GM18498 (cell line): ENCODE measurements around the gene EIF5B.
A peak's percentile ranks its signal among the peaks of the same experiment; 100 is the strongest.
"Not testable (repeated sequence)": the region's sequence is repeated elsewhere in the genome, so short reads cannot be mapped to it uniquely, and the experiment has no call there.

Experiments
- ATAC-seq: cut with Tn5 transposase; IDR thresholded peaks from one replicate; pipeline ENCODE4 v1.9.1; 2021; ENCODE audit warnings: mild to moderate bottlenecking, moderate library complexity; ENCODE audit not compliant: unreplicated experiment

The EIF5B gene

DNA sequence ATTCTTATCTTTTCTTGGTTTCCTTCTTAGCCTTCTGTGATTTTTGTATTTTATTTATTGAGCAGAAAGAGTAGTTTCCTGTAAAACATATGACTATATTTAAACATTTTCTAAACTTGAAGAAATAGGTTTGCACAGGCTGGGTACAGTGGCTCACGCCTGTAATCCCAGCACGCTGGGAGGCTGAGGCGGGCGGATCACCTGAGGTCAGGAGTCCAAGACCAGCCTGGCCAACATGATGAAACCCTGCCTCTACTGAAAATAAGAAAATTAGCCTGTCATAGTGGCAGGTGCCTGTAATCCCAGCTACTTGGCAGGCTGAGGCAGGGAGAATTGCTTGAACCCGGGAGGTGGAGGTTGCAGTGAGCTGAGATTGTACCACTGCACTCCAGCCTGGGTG, 31.7 kb downstream of the EIF5B start:
- ATAC-seq: not testable (repeated sequence)

DNA sequence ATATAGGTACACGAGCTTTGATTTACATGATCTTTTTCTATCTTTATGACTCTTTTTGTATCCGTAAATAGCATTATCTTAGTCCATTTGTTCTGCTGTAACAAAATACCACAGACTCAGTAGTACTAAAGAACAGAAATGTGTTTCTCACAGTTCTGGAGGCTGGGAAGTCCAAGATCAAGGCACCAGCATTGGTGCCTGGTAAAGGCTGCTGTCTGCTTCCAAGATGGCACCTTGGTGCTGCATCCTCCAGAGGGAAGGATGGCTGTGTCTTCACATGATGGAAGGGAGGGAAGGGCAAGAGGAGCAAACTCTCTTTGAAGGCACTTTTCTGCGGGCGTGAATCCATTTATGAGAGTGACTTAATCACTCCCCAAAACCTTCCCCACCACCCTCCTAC, 36.0 kb downstream of the EIF5B start:
- no peak for ATAC-seq

DNA sequence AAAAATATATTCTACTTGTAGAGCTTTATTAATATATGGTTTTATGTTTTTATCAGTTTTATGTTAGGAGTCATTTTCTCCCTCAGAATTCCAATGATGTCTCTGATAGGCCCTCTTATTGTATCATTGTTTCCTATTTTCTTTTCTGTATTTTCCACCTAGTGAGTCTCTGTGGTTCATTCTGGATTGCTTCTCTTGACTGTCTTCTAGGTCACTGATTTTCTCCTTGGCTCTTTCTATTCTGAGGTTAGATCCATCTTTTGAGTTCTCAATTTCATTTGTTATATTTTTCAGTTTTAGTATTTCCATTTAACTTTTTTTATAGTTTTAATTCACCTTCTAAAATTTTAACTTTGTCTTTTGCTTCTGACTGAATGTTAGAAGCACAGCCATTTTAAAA, 37.6 kb downstream of the EIF5B start:
- no peak for ATAC-seq

DNA sequence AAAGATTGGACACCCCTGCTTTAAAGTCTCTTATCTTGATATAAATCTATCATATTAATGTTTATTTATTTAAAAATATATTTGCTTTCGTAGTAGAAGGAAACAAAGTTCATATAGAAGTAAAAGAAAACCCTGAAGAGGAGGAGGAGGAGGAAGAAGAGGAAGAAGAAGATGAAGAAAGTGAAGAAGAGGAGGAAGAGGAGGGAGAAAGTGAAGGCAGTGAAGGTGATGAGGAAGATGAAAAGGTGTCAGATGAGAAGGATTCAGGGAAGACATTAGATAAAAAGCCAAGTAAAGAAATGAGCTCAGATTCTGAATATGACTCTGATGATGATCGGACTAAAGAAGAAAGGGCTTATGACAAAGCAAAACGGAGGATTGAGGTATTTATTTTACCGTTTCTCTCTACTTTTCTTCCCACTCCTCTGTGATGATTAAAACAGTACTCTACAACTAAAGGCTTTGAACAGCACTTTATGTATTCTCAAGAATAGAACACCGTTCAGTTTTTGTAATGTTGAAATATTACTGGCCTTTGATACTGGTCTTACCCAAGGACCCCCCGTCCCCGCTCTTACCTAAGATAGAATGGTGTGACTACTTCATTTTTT, 39.2 kb downstream of the EIF5B start:
- no peak for ATAC-seq

DNA sequence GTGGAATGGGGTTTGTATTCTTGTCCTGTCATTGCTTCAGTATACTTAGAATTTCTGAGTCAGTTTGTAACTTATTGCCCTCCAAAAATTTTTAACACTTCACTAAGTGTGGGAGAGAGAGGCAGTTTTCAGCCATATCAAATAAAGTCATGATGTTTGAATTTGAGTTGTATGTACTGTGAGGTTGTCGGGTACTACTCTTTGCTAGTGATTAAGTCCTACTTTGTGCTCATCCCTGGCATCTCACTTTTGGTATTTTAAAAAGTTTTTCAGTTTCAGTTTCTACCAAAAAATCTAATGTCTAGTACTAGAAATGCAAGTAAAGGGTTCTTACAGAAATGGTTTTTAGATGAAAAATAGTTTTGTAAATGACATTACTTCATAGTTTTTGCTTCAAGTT, 40.7 kb downstream of the EIF5B start:
- ATAC-seq: no peak

DNA sequence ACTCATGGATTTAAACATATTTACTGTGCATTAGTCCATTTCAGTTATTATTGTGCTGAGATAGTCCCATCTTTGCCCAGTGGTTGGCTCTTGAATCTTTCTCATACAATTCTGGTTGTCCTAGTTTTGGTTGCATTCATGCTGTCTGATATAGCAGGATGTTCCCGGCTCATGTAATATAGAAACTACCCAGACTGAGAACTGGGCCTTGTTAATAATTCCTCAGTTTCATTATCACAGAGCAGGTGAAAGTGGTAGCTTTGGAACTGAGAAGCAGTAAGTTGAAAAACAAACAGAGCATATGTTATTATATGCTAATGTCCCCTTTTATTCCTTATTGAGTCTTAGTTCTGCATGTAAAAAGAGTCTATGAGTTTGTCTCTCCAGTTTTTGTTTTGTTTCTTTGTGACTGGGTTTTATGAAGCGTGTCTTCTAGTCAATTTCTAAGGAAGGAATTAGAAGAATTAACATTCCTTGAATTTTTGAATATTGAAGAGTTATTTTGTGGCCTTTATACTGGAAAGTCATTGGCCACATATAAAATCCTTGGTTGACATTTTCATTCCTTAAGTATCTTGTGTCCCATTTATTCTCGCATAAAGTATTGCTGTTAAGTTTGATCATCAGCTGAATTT, 43.3 kb downstream of the EIF5B start:
- ATAC-seq: peak; percentile 61

DNA sequence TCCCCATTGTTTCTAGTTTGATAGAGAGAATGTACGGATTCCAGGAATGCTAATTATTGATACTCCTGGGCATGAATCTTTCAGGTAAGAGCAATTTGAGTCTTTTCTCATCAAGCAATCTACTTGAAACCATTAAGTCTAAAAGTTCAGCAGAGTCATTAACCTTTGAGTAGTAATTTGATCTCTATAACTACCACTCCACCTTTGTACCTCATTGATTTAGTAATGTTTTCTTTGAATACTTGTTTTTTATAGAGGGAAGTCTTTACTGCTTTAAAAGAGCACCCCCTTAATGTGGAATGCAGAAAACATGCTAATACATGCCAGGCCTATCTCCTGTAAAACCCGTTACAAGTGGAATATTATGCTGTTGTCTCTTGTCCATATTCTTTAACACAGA, 45.0 kb downstream of the EIF5B start:
- no peak for ATAC-seq

DNA sequence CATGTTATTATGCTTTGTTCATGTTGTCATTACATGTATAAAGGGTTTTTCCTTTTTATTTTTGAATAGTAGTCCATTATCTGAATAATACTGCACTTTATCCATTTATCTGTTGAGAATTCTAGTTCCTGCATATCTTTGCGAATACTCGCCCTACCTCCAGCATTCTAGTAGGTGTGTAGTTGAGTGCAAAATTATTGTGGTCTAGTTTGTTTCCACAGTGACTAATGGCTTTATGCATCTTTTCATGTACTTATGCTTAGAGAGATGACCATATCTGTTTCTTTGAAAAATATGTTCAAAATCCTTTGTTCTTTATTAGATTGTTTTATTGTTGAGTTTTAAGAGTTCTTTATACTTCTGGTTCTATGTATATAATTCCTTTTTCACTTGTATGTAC, 48.8 kb downstream of the EIF5B start:
- no peak for ATAC-seq

DNA sequence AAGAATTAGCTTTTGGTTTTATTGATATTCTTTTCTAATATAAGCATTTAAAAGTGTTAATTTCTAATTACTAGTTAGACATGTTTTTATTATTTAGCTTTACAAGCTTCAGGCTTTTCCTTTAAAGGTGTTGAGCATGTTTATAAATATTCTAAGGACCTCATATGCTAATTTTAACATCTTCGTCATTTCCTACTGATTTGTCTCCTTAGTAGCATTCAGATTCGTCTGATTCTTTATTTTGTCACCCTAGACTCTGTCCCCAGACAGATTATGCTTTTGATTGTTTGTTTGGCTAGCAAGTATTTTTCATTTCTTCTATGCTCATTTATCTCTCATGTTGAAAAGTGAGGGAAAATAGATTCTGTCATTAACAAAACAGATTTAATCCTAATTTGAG, 51.7 kb downstream of the EIF5B start:
- no peak for ATAC-seq

DNA sequence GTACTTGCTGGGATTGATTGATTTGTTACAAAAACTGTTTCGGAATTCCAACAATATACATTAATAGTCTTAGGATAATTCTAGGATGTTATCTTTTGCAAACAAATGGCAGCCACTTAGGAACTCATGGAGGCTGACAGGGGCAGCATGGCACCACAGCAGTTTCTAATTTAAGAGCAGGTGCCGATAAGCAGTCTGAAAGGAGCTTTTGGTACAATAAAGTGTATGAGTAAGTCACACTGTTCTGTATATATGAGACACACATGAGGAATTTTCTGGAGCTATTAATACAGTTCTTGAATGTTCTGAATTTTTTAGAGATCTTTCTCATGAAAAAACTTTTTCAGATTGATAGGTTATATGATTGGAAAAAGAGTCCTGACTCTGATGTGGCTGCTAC, 52.2 kb downstream of the EIF5B start:
- ATAC-seq: no peak

DNA sequence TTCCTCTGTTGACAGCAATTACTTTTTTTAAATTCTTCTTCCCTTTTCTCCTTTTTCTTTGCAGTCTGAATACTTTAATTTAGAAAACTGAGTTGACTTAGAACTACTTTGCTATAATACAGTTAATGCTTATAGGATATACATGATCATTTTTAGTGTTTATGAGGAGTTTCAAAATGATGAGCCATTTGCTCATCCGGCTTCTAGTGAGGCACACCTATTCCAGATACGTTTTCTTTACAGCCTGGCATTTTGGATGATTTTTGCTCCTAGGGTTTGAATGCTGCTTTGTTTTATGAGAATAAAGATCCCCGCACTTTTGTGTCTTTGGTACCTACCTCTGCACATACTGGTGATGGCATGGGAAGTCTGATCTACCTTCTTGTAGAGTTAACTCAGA, 52.8 kb downstream of the EIF5B start:
- no peak for ATAC-seq

DNA sequence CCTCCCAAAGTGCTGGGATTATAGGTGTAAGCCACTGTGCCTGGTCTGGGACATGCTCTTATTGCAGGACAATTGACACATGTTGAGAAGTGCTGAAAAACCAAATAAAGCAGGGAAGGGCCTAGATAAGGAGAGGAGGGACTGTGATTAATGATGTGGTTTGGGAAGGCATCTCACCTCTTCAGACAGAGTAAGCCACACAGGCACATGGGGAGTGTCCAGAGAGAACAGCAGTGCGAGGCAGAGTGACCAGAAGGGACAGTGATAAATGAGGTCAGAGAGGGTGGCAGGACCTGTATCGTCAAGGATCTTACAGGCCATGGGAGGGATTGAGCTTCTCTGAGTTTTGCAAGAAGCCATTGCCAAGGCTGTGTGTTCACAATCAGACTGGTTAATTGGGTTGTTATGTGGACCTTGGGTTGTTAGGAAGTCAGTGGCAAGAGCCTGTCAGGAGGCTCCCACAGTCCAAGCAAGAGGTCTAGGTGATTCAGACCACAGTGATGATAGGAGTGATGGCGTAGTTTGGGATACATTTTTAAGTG, 58.5 kb downstream of the EIF5B start:
- no peak for ATAC-seq

DNA sequence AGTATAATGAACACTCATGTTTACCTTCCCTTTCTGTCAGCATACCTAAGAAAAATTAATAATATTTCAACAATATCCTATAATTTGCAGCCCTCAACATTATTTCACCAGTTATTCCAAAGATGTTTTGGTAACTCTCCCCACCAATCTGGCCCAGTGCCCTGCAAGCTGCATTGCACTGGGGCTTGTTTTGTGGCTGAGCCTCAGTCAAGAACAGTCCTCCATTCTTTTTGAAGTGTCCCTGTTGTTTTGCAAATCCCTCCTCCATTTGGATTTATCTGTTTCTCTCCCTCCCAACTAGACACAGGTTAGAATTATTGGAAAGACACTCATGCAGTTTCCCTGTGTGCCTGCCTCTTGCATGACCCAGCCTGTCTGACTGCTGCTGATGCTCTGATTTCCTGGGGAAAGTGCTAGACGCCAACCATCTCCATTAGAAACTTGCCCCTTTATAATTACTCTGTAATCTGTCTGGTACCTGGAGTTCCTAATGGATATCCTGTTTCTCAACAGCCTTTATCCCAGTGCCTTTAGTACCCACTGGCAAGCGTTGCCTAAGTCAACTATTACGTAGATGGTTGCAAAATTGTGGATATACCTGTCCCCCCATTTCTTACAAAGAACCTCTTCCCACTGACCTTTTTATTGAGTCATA, 60.2 kb downstream of the EIF5B start:
- no peak for ATAC-seq

DNA sequence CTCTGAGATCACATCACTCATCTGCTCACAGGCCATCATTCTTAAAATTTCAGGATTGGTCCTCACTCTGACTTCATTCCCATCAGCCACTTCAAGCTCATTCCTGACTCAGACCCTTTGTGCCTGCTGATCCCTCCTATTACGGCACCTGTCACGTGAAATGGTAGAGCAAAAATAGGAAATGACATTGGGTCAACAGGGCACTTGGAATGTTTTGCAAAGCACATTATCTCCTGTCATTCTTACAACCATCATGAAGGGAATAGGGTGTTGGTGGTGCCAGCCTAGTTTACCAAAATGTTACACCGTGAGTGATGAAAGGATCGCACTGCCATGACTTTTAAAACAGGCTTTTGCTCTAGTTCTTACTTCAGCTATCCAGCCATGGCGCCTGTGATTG, 61.1 kb downstream of the EIF5B start:
- ATAC-seq: no peak

DNA sequence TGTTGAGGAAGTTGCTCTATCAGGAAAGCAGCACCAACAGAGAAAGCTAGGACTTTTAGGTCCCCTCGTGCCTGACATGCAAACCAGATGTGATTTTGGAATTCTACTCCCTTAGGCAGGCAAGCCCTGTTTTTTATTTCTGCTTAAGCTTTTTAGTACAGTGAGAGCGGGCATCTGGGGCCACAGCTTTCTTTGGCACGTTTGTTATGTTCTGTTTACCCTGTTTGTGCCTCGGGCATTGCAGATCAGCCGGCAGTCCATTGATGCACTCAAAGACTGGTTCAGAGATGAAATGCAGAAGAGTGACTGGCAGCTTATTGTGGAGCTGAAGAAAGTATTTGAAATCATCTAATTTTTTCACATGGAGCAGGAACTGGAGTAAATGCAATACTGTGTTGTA, 61.9 kb downstream of the EIF5B start:
- ATAC-seq: no peak

DNA sequence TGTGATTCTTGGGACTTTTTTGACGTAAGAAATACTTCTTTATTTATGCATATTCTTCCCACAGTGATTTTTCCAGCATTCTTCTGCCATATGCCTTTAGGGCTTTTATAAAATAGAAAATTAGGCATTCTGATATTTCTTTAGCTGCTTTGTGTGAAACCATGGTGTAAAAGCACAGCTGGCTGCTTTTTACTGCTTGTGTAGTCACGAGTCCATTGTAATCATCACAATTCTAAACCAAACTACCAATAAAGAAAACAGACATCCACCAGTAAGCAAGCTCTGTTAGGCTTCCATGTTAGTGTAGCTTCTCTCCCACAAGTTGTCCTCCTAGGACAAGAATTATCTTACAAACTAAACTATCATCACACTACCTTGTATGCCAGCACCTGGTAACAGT, 62.6 kb downstream of the EIF5B start:
- ATAC-seq: no peak

DNA sequence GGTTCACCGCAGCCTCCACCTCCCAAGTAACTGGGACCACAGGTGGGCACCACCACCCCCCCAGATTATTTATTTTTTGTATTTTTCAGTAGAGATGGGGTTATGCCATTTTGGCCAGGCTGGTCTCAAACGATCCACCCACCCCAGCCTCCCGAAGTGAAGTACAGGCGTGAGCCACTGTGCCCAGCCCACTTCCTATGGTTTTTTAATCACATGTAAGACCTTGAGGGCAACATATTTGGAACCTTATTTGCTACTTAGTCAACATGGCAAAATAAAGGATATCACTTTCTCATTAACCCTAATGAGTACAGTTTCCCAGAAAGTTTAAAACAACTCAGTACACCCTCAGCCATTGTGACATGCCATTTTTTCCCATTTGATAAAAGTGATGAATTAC, 64.7 kb downstream of the EIF5B start:
- no peak for ATAC-seq

DNA sequence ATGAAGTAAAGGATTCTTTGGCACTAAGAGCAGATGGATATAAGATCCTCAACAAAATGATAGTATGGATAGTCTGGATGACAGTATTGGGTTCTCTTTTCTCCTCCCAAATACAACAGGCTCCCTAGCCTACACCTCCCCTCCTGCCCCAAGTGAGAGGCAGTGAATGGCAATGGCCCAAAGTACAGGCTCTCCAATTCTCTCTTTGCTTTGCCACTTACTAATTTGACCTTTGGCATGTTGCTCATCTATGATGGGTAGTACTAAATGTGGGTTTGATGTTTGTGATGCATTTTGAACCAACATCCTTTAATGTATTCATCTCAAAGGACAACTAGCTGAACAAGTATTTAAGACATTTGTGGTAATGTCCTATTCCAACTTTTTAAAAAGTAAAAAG, 65.9 kb downstream of the EIF5B start:
- ATAC-seq: no peak

DNA sequence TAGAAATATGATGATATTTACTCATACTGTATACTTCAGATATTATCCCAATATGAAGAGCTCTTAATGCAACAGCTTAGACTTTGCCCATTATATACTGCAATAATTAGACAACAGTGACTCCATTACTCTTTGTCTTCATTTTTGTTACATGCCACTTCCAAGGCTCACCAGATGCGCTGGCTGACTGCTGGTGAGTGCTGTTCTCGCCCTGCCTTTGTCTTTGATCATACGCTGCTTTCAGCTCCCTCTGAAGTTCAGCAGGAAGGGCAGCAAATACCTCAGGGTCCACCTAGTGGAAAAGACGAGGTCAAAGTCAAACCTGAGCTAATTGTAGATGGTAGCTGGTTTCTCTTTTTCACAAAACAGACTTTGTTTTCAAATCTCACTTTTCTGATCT, 66.3 kb downstream of the EIF5B start:
- ATAC-seq: no peak

DNA sequence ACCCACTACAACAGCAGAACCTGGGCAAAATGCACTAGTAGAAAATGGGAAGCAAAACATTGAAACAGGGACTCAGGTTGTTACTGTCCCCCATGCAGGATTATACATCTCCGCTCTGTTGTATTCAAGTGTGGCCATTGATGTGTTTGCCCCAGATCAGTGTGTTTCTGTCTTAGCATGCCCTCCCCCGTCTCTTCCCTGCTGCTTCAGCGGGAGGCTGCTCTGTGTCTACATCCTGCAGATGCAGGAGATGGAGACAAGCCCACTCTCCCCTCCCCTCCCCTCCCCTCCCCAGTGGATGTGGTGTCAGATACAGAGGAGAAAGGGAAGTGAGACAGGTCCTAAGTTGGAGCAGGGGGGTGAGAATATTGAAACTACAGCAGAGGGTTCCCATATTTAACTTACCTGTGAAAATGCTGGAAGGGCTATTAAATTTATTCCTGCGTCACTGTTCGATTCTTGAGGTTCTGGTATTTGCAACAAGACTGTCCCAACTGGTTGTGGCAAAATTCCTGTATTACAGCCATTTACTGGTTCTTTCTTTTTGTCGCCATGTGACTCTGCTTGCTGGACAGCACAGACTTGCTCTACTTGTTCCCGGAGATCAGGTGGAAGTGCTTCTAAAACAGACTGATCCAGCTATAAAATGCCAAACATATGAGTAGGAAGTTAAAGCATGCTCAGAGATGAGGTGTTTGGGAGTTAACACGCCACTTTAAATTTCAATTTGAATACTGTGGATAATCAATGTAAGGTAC, 67.0 kb downstream of the EIF5B start:
- no peak for ATAC-seq

DNA sequence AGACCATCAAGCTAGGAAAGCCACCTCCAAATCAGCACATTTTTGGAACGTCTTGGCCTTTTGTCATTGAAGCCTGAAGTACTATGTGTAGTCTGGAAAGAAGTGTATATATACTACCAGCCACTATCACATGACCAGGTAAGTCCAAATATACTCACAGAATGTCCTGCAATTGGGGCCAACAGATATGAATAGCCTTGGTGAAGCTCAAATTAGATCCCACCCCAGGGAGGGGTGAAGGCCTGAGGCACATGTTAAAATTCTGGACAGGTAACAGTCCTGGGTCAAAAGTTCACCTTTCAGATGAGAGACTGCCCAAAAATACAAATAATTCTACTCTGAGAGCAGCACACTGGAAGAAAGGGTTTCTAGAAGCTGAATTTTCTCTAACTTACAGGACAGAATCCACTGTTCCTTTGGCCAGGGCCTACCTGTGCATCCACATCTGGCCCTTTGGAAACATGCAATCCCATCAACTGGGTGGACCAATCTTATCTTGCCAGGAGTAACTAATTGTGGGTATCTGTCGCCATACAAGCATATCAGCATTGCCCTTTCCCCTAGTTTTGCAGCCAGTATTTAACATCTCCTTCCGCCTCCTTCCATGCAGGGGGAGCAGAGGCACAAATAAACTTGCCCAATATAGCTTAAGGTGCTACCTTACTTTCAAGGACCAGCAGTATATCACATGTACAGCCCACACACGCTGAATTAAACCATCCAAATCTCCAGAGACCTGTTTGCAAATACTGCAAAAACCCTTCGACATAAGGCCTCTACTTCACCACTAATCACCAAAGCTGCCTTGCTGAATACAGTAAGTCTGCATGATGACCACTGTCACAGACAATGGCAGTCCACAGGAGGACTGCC, 67.8 kb downstream of the EIF5B start:
- no peak for ATAC-seq
